ENCODE results near the gene TPI1. TPM values are rescaled to one million over a fixed set of nuclear protein-coding genes. Genes with fewer than 3 reads are reported as not detected.

Gene TPI1
- total and polyA plus RNA-seq, 2 of the 8 experiments (the other 6 are each of a cell fraction or from before 2014, with no cell fraction given): 910 to 3,018 TPM

DNA sequence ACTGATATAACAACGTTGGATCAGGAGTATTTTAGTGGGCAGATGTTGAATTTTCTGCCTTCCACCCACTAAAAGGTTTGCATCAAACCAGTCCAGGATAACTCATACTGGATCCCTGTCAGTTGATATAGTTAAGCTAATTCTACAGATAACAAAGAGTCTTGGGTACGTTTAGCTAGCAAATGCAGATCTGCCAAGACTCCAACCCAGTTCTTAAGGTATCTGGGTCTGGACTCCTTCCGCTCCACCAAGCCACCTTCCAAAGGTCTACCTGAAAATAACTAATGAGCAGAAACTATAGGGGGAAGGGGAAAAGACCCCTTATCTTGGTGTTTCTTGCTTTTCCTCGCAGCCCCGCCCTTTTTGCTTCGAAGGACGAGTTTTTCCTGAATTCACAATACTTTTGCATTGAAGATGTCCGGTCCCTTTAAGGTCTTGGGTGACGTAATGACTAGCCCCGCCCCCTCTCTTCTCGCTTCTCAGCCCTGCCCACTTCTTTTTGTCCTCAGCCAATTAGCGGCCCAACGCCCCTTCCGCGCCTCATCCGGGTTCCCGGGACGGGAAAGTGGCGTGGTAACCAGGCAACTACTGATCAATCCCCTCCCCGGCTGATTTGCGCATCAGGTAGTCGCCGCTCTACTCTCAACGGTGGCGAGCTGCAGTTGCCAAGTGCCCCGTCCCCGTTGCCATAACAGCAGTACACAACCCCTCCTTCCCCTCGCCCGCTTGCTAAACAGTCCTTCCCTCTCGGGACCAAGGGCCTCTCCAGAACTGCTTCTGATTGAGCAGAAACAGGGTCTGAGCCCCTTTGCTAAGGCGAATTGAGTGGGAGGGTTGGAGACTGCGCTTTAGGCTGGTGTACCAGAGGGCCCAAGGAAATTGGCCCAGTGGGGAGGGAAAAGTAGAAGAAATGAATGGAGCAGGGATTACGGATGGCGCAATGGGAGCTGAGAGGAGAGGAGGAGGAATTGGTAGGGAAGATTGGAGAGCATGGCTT lies 37.2 kb downstream of the TPI1 start, which contains the start of gene LRRC23 (continued):
- TF ChIP-seq, protein P1, sequence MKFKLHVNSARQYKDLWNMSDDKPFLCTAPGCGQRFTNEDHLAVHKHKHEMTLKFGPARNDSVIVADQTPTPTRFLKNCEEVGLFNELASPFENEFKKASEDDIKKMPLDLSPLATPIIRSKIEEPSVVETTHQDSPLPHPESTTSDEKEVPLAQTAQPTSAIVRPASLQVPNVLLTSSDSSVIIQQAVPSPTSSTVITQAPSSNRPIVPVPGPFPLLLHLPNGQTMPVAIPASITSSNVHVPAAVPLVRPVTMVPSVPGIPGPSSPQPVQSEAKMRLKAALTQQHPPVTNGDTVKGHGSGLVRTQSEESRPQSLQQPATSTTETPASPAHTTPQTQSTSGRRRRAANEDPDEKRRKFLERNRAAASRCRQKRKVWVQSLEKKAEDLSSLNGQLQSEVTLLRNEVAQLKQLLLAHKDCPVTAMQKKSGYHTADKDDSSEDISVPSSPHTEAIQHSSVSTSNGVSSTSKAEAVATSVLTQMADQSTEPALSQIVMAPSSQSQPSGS (IDR thresholded peaks at IDR 0.05; ENCODE audit: low read length): peak; percentile 91
- TF ChIP-seq CREB1 (IDR thresholded peaks at IDR 0.05): peak; percentile 77

All from H1 (cell line).